IPS-15b (cell line): Measurements from ENCODE around the gene ELMO3.

ENCODE experiments used
- H3K27me3 ChIP-seq: one replicate; pipeline ENCODE4 v1.6.1; 2013; ENCODE audit warnings: low read length; ENCODE audit not compliant: control insufficient read depth, insufficient read depth
- H3K36me3 ChIP-seq: one replicate; pipeline ENCODE4 v1.6.1; 2013; ENCODE audit warnings: low read length; ENCODE audit not compliant: control insufficient read depth, insufficient read depth
- H3K4me1 ChIP-seq: one replicate; pipeline ENCODE4 v1.6.1; 2013; ENCODE audit warnings: mild to moderate bottlenecking, low read length; ENCODE audit not compliant: control insufficient read depth, insufficient read depth
- H3K4me3 ChIP-seq: one replicate; pipeline ENCODE4 v1.5.1; 2013; ENCODE audit warnings: low read depth, low read length
- H3K9ac ChIP-seq: one replicate; pipeline ENCODE4 v1.6.1; 2013; ENCODE audit warnings: low read depth, mild to moderate bottlenecking, low read length
- H3K9me3 ChIP-seq: one replicate; pipeline ENCODE4 v1.6.1; 2013; ENCODE audit warnings: mild to moderate bottlenecking, low read length; ENCODE audit not compliant: control insufficient read depth, insufficient read depth

The ELMO3 gene

DNA sequence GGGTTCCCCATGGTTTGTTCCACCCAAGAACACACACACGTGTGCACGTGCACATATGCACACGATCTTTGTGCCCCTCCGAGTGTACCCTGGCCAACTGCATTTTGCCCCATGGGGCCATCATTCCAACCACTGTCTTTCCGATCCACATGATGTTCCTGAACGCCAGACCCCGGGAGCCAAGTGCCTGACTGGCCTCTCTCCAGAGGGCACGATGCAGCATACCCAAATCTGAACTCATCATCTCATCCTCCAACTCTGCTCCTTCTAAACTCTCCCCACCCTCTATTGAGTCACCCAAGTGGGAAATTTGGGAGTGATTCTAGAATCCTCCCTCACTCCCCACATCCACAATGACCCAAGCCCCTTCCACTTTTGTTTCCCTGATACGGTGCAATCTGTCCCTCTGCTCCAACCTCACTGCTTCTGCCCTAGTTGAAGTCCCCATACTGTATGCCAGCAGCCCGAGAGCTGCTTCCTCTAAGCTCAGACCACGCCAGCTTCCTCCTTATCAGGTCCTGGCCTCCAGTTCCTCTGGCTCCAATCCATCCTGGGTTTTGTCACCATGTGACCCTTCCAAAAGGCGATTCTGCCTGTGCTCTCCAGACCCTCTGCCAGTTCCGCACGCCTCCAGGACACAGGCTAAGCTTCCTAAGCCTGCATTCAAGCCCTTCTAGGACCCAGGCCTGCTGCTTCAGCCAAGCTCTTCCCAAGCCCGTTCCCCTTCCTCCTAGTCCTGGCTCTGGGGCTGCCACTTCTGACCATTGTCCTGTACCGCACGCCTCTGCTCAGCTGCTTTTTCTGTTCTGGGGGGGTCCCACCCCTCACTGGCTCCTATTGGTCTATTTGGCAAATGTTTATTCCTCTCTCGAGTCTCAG is 17.9 kb downstream of the ELMO3 start:
- no peak overlapping the region for H3K4me3 ChIP-seq
- no peaks in the 10 kb centered on the region for H3K36me3 ChIP-seq
- no peaks in the 10 kb centered on the region for H3K4me1 ChIP-seq
- H3K27me3 ChIP-seq: peaks cover 6% of the 10 kb centered on the region
- no peaks in the 10 kb centered on the region for H3K9me3 ChIP-seq
- H3K9ac ChIP-seq: peak overlapping the region; percentile 12

- Histone ChIP-seq H3K27me3 (no peaks in the 10 kb centered on the region), H3K9ac (no peak overlapping the region), H3K9me3 (no peaks in the 10 kb centered on the region), H3K36me3 (peaks cover 12% of the 10 kb centered on the region), H3K4me3 (no peak overlapping the region), H3K4me1 (peaks cover 4% of the 10 kb centered on the region)
Measured at GRCh38 chr16:67223992-67224391, 25.1 kb downstream of the ELMO3 start.

GRCh38 chr16:67226295-67226803 is 27.4 kb downstream of the ELMO3 start:
- Histone ChIP-seq H3K9me3 (no peaks in the 10 kb centered on the region), H3K27me3 (no peaks in the 10 kb centered on the region), H3K4me1 (peaks cover 4% of the 10 kb centered on the region), H3K4me3 (peak overlapping the region; percentile 99), H3K9ac (no peak overlapping the region), H3K36me3 (peaks cover 36% of the 10 kb centered on the region)

GRCh38 chr16:67226804-67227566 is 28.1 kb downstream of the ELMO3 start, which contains the start of gene TMEM208:
Gene TMEM208, plus strand, starts transcription at chr16:67227130. Its CDS starts 89 bp downstream, at chr16:67227219.
- Histone ChIP-seq H3K4me1 (peaks cover 4% of the 10 kb centered on the region), H3K4me3 (peak within 1 kb of the TSS; percentile 99), H3K27me3 (no peaks in the 10 kb centered on the region), H3K36me3 (peaks cover 40% of the 10 kb centered on the region), H3K9me3 (no peaks in the 10 kb centered on the region), H3K9ac (peak within 1 kb of the TSS; percentile 94)

- no peaks in the 10 kb centered on the region for H3K27me3 ChIP-seq
- H3K4me3 ChIP-seq: peak overlapping the region; percentile 99
- H3K4me1 ChIP-seq: peaks cover 4% of the 10 kb centered on the region
- H3K9me3 ChIP-seq: no peaks in the 10 kb centered on the region
- H3K9ac ChIP-seq: peak overlapping the region; percentile 94
- peaks cover 40% of the 10 kb centered on the region for H3K36me3 ChIP-seq
Measured at GRCh38 chr16:67227567-67227921, 28.6 kb downstream of the ELMO3 start.

GRCh38 chr16:67228034-67228785 is 29.3 kb downstream of the ELMO3 start:
- H3K9ac ChIP-seq: peak overlapping the region; percentile 94
- H3K4me3 ChIP-seq: peak overlapping the region; percentile 99
- H3K9me3 ChIP-seq: no peaks in the 10 kb centered on the region
- peaks cover 4% of the 10 kb centered on the region for H3K4me1 ChIP-seq
- no peaks in the 10 kb centered on the region for H3K27me3 ChIP-seq
- H3K36me3 ChIP-seq: peaks cover 41% of the 10 kb centered on the region

DNA sequence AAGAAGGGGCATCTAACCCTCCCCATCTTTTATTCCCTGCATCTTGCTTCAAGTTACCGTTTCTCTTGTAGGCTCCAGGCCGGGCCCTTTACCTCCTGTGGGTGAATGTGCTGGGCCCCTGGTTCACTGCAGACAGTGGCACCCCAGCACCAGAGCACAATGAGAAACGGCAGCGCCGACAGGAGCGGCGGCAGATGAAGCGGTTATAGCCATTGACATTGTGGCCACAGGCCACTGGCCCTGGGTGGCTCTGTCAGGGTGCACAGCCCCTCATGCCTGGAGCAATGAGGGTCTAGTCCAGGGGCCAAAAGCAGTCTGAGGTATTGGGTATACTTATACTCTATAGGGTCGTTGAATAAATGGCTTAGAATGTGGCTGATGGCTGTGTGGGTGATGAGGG is 30.0 kb downstream of the ELMO3 start:
- H3K36me3 ChIP-seq: peaks cover 43% of the 10 kb centered on the region
- no peak overlapping the region for H3K9ac ChIP-seq
- no peaks in the 10 kb centered on the region for H3K9me3 ChIP-seq
- no peak overlapping the region for H3K4me3 ChIP-seq
- no peaks in the 10 kb centered on the region for H3K27me3 ChIP-seq
- H3K4me1 ChIP-seq: peaks cover 4% of the 10 kb centered on the region

- Histone ChIP-seq H3K4me1 (peaks cover 4% of the 10 kb centered on the region), H3K36me3 (peaks cover 43% of the 10 kb centered on the region), H3K9ac (no peak overlapping the region), H3K4me3 (no peak overlapping the region), H3K9me3 (no peaks in the 10 kb centered on the region), H3K27me3 (no peaks in the 10 kb centered on the region)
Measured at GRCh38 chr16:67229906-67230808, 31.2 kb downstream of the ELMO3 start.

DNA sequence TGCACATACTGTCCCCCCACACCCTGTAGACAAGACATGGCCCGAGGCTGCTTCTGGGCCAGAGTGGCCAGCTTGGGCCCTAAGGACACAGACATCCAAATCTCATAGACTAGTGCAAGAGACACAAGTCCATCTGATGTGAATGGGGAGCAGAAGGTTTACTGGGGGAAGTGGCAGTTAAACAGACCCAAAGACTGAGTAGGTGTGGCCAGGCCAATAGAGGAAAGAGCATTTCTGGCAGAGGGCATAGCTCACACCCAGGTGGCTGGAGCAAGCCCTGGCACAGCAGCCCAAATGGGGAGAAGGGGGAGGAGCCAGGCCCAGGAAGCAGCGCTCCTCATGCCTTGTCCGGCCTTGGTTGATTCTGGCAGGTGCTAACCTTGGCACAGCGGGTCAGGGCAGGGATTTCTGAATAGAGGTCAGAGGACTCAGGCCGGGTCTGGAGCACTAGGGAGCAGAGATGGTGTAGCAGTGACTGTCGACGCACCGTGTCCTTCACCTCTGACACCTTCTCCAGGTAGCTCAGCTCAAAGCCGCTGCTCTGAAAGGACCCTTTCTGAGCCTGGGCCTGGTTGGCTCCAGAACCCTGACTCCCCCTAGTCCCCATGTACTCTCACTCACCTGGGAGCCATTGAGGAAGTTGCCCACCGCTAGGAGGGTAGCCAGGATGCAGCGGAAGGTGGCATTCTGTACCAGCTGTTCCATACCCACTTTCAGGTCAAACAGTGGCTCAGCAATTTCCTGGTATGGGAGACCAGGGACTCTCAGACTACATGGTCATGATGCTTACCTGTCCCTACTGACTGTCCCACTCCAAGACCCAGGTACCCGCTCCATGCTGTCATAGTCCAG is 32.1 kb downstream of the ELMO3 start:
- H3K36me3 ChIP-seq: peaks cover 46% of the 10 kb centered on the region
- H3K27me3 ChIP-seq: no peaks in the 10 kb centered on the region

DNA sequence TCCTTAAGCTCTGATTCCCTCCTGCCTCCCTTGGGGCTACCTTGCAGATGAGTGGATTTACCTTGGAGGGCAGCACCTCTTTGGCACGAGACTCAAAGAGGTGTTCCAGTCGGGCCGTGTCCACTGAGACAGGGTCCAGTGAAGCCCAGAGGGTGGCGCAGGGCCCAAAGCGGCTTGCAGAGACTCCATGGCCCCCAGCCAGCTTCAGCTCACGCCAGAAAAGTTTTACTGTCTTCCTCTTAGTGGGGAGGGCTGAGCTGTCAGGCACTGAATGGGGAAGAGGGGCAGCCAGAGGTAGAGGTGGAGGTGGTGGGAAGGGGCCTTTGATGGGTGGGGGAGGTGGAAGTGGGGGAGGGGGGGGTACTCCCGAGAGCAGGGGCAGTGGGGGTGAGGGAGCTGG is 34.7 kb downstream of the ELMO3 start:
- no peak overlapping the region for H3K9ac ChIP-seq

More for the DNA sequence above, 32.1 kb downstream of the ELMO3 start:
- no peak overlapping the region for H3K4me3 ChIP-seq
- peaks cover 4% of the 10 kb centered on the region for H3K4me1 ChIP-seq
- H3K9ac ChIP-seq: no peak overlapping the region
- no peaks in the 10 kb centered on the region for H3K9me3 ChIP-seq

More for the DNA sequence above, 34.7 kb downstream of the ELMO3 start:
- Histone ChIP-seq H3K4me3 (no peak overlapping the region), H3K36me3 (peaks cover 46% of the 10 kb centered on the region), H3K27me3 (no peaks in the 10 kb centered on the region), H3K9me3 (no peaks in the 10 kb centered on the region), H3K4me1 (peaks cover 2% of the 10 kb centered on the region)
